ENCODE data around the gene PDS5B.

GRCh38 chr13:32647926-32648325 is 61.7 kb downstream of the PDS5B start:
- TF ChIP-seq EZH2phosphoT487 (IDR thresholded peaks at IDR 0.05; ENCODE audit: low read depth, severe bottlenecking, unreplicated experiment) (no peak), CTCF (IDR thresholded peaks at IDR 0.05; ENCODE audit: poor library complexity) (no peak)
